CD4-positive, alpha-beta T cell treated with Interleukin-2 at 100 ng/mL for 4 hours (primary cell): Measurements from ENCODE around the gene GULP1.
"Not testable (repeated sequence)": the region's sequence is repeated elsewhere in the genome, so short reads cannot be mapped to it uniquely, and the experiment has no call there.

Experiments used
- DNase-seq: peaks from one replicate; pipeline ENCODE4 v3.0.0-alpha.2; 2020; ENCODE audit warnings: low spot score

GULP1 gene

DNA sequence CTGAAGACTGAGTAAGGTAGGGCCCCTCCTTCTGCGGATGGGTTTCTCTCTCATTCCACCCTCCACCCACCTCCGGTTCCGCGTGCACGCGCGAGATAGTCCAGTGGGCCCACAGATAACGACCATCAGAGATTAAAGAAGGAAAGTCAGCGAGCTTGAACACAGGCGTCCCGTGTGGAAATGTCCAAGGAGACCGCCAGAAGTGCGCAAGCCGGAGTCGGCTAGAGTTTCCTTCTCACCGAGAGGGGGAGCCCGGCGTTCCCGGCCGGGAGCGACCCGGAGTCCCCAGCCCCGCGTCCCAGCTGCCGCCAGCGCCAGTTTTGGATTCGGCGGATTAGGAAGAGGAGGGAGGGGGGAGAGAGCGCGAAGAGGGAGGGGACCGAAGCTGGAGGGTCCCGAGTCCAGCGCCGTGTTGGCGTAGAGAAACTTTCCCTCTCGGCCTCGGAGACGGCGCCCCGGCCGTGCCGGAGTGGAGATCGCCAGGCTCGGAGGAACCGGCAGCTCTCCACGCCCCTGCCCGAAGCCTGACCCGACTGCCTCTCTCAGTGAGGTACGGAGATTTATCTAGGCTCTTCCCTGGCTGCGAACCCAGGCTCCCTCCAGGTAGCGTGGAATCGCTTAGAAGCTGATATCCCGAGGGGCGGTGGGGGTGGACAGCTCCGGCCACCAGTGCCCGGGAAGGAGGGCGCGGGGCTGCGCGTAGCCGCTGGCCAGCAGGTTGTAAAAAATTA is at the start of gene GULP1:
Gene GULP1 (plus strand): TSS at position 258 of the 731 bp plus-strand sequence. CDS start 185,829 bp downstream, outside the sequence.
- no peak for DNase-seq

DNA sequence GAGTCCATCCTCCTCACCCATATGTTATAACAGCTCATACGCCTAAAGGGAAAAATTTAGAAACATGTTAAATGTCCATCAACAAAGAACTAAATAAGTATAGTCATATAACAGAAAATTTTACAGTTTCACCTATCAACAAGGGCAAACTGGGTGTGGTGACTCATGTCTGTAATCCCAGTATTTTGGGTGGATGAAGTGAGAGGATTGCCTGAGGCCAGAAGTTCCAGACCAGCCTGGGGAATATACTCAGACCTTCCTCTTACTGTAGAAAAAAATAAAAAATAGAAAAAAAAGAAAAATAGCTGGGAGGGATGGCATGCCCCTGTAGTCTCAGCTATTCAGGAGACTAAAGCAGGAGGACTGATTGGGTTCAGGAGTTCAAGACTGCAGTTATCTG is 48.3 kb upstream of the GULP1 start:
- DNase-seq, result no peak

DNA sequence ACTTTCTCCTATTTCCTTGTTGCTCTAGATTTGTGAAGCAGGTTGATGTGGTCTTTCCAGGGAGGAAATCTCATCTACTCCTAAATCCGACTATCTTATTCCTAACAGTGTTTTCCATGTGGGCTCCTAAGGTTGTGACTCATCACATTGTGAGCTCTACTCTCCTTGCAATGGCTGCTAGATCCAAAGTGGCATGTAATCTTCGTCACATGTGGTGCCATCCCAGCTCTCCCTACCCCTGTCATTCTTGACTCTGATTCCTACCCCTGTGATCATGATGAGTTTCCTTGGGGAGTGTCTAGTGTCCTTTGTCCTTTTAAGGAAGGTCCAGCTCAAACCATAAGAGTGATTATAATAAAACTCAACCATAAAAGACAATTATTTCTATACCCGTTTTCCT is 47.3 kb upstream of the GULP1 start:
- no peak for DNase-seq

- DNase-seq, result no peak
Measured at GRCh38 chr2:188245230-188245629, 46.4 kb upstream of the GULP1 start.

GRCh38 chr2:188248513-188248912 is 43.2 kb upstream of the GULP1 start:
- DNase-seq, result no peak

GRCh38 chr2:188251034-188251433 is 40.6 kb upstream of the GULP1 start:
- no peak for DNase-seq

DNA sequence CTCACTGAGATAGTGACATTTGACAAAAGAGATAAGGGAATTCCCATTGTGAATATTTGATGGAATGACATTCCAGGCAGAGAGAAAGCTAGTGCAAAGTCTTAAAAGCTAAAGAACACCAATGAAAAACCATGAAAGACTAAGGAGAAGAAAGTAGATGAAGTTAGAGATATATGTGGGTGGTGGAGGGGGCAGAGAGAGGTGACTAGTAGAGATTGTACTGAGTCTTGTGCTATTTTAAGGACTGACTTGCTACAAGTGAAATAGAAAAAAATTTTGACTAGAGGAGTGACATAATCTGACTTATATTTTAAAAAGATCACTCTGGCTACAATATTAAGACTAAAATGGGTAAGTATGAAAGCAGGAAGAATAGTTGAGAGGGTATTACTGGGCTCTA is 35.3 kb upstream of the GULP1 start:
- no peak for DNase-seq

GRCh38 chr2:188265315-188265714 is 26.4 kb upstream of the GULP1 start:
- DNase-seq, result no peak

GRCh38 chr2:188267776-188268175 is 23.9 kb upstream of the GULP1 start:
- DNase-seq, result no peak

GRCh38 chr2:188269004-188269403 is 22.7 kb upstream of the GULP1 start:
- DNase-seq, result no peak

- no peak for DNase-seq
Measured at GRCh38 chr2:188272121-188272520, 19.6 kb upstream of the GULP1 start.

GRCh38 chr2:188274274-188274673 is 17.4 kb upstream of the GULP1 start:
- DNase-seq, result no peak

DNA sequence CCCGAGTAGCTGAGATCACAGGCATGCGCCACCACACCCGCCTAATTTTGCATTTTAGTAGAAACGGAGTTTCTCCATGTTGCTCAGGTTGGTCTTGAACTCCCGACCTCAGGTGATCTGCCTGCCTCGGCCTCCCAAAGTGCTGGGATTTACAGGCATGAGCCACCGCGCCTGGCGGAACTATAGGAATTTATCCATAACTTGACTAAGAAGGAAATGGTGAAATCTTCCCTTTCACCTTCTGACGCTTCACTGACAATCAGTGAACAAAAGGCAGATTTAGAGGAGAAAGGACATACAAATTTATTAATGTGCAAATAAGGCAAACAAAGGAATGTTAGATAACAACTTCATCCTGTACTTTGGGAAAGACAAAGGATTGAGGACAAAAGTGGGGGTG is 15.4 kb upstream of the GULP1 start:
- no peak for DNase-seq

DNA sequence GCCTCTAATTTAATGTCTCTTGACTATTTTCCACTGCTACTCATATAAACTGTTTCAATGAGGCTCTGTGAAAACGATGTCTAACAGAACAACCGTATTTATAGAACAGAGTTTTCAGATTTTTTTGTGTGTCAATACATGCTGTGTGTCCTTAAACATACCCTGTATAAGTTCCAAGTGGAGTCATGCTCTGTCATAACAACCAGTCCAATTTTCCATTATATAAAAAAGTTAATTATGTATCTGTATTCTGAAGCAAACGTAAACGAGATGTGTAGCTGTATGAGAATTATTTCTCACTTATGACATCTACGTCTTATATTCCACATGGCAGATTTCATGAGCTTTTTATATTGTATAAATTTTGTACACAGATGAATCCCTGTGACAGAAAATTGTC is 13.9 kb upstream of the GULP1 start:
- DNase-seq, result no peak

DNA sequence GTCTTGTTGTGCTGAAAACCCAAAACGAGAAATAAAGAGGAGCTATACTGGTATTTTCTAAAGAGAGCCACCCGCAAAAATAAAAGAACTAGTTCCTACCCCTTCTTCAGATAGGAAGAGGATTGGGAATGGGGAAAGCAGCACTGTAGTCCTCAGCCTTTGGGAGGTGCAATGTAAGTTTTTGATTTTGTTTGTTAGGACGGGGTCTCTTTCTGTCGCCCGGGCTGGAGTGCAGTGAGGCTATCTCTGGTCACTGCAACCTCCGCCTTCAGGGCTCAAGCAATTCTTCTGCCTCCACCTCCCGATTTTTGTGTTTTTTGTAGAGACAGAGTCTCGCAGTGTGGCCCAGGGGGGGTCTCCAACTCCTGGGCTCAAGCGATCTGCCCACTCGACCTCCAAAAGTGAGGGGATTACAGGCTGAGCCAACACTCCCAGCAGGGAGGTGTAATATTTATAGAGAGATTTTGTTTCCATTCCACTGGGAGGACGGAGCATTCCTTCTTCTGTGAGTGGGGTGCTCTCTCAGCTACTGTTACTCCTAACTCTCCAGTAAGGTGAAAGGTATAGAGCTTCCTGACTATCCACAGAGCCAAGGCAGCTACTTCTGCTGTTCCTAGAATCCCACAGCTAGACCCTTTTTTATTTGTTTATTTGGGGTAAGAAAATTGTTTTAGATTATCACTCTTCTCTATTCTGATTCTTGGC is 13.1 kb upstream of the GULP1 start:
- DNase-seq, result no peak

DNA sequence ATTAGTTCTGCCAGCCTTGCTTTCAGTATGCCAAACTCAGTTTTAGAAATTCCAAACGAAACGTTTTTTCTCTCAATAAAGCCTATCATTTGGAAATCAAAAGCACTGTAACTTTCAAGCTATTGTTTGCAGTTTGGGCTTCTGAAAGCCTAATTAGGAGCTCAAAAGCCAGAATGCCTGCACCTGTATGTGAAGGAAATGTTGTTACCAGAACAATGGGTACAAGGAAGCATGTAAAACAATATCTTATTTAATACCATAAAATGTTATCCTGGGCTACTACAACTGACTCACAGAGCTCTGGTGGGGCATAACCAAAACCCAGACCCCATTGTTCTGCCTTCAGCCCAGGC is 12.6 kb upstream of the GULP1 start:
- no peak for DNase-seq

DNA sequence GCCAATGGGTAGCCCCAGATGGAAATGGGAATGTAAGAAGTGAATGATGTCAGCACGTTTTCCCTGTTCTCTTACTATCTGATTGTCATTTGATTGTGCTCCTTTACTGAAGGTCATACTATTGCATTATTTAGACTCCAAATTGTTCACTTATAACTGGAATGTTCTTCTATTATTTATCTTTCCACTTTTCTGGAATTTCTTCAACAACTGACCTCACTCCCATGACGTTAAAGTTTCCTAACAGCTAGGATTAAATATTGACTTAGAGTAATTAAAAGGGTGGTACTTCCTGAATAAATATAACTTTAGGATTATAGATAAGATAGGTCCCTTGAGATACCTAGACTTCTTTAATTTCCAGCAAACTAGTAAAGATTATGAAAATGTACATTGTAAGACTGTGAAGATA is 10.9 kb upstream of the GULP1 start:
- no peak for DNase-seq

GRCh38 chr2:188282907-188283306 is 8.8 kb upstream of the GULP1 start:
- no peak for DNase-seq

GRCh38 chr2:188284251-188284650 is 7.4 kb upstream of the GULP1 start:
- not testable (repeated sequence) for DNase-seq

DNA sequence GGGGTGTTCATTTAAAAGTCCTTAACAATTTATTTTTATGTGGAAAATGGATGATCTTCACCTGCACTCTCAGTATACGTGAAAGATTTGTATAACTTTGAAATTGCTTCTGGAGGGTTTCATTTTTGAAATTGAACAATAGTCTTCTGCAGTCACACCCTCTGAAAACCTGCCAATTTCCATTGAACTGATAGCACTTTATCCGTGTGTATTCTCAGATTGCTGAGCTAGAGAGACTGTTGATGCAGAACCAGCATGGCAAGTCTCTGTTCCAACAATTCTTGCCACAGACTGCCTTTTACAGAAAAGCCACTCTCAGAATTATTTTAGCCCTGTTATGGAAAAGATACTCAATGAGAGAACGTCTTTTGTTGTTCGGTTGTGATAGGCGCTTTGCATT is 6.6 kb upstream of the GULP1 start:
- no peak for DNase-seq

DNA sequence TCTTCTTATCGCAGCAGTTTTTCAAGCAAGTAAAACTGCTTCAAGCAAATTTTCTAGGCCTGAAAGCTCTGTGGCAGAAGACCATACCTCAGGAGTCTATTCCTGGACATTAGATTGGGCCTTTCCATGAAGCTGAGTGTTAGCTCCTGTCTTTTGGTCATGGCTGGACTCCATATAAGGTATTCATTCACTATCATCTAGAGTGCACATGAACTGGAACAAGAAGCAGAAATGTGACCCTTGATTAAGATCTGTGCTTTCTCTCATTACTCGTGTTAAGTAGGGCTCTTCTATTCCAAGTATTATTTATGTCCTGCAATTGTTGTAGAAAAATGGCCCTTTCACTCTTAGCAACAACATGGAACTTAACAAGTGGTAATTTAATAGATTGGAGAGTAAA is 5.9 kb upstream of the GULP1 start:
- DNase-seq, result no peak

GRCh38 chr2:188291142-188291616 is 495 bp upstream of the GULP1 start:
- no peak for DNase-seq

GRCh38 chr2:188292348-188293239 is 920 bp downstream of the GULP1 start:
- DNase-seq, result no peak
